ENCODE data around the gene PLEKHA8. TPM values are rescaled to one million over a fixed set of nuclear protein-coding genes. Genes with fewer than 3 reads are reported as not detected.
A peak's percentile ranks its signal among the peaks of the same experiment; 100 is the strongest.

Gene PLEKHA8
- total and polyA plus RNA-seq, 2 experiments from 2014 or later: 16.8 to 25.9 TPM

DNA sequence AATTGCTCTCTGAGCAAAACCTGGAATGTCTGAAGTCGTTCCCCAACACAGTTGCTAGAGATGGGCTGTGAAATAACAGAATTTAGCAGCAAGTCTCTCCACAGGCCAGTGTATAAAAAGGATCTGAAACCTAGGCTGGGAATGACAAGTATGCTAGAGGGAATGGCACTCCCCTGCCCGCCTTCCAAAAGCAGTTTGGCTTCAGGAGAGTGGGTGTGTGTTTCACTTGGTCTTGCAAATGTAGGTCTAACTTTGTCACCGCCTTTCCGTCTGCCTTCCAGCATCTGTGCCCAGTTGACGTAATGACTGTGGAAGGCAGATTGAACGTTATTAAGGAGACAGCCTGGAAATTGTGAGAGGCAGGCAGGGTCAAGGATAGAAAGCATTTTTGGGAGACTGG lies 88.6 kb downstream of the PLEKHA8 start:
- Histone ChIP-seq H3K9me3 (ENCODE audit: low read depth) (no peaks in the 10 kb centered on the region), H3K27me3 (no peaks in the 10 kb centered on the region), H3K4me3 (no peak overlapping the region), H3K27ac (peak overlapping the region; percentile 19), H3K4me1 (ENCODE audit: low read depth) (no peaks in the 10 kb centered on the region), H3K36me3 (no peaks in the 10 kb centered on the region)
- peak in 1 of 2 donors; percentile 38 for DNase-seq (ENCODE audit: low read depth in 1 of 2, low spot score in 1 of 2)
- TF ChIP-seq, protein P1, sequence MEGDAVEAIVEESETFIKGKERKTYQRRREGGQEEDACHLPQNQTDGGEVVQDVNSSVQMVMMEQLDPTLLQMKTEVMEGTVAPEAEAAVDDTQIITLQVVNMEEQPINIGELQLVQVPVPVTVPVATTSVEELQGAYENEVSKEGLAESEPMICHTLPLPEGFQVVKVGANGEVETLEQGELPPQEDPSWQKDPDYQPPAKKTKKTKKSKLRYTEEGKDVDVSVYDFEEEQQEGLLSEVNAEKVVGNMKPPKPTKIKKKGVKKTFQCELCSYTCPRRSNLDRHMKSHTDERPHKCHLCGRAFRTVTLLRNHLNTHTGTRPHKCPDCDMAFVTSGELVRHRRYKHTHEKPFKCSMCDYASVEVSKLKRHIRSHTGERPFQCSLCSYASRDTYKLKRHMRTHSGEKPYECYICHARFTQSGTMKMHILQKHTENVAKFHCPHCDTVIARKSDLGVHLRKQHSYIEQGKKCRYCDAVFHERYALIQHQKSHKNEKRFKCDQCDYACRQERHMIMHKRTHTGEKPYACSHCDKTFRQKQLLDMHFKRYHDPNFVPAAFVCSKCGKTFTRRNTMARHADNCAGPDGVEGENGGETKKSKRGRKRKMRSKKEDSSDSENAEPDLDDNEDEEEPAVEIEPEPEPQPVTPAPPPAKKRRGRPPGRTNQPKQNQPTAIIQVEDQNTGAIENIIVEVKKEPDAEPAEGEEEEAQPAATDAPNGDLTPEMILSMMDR (IDR thresholded peaks at IDR 0.05; ENCODE audit: low read depth, low read length): no peak

DNA sequence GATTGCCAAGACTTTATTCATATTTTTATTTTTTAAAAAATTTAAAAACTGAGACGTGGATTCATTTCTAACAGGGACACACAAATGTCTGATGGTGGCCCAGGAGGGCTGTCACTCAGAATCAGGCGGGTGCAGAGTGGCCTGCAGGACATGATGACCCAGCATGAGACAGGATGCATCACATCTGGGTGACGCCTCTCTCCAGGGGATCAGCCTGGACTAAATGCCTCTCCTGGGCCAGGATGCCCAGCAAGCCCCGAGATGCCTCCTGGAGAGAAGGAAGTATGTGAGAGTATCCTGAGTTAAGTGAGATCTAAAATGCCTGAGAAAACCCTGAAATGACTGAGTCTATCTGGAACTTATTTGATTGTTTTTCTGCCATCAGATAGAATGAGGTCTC lies 89.7 kb downstream of the PLEKHA8 start:
- Histone ChIP-seq H3K4me3 (no peak overlapping the region), H3K27me3 (no peaks in the 10 kb centered on the region)

DNA sequence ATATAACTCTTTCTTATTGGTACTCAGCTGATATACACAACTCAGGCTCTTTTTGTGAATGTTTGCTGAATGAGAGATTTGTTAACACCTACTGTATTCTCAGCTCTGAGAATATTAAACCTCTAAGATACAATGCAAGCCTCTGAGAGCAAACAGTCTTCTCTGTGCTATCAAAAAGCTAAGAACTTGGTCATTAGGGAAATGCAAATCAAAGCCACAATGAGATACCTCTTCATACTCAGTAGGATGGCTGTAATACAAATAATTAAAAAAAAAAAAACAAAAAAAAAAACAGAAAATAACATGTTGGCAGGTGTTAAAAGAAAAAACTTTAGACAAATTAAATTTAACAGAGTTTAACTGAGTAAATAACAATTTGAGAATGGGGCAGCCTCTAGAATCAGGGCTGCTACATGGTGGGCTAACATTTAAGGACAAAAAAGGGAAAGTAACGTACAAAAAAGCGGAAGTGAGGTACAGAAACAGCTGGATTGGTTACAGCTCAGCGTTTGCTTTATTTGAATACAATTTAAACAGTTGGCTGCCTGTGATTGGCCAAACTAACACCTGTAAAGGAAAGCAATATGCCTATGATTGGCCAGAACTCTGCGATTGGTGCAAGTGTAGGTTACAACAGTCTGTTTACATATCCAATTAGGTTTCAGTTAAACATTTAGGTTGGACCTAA lies 91.8 kb downstream of the PLEKHA8 start:
- Histone ChIP-seq H3K27ac (no peak overlapping the region), H3K4me1 (ENCODE audit: low read depth) (peaks cover 3% of the 10 kb centered on the region), H3K9me3 (ENCODE audit: low read depth) (no peaks in the 10 kb centered on the region), H3K4me3 (no peak overlapping the region), H3K27me3 (no peaks in the 10 kb centered on the region), H3K36me3 (no peaks in the 10 kb centered on the region)
- TF ChIP-seq, protein P1 (IDR thresholded peaks at IDR 0.05; ENCODE audit: low read depth, low read length): no peak
- DNase-seq (ENCODE audit: low read depth in 1 of 2, low spot score in 1 of 2): no peak

More for the DNA sequence above, 89.7 kb downstream of the PLEKHA8 start:
- Histone ChIP-seq H3K9me3 (ENCODE audit: low read depth) (no peaks in the 10 kb centered on the region), H3K36me3 (no peaks in the 10 kb centered on the region), H3K27ac (no peak overlapping the region), H3K4me1 (ENCODE audit: low read depth) (no peaks in the 10 kb centered on the region)
- TF ChIP-seq, protein P1 (IDR thresholded peaks at IDR 0.05; ENCODE audit: low read depth, low read length): no peak
- DNase-seq (ENCODE audit: low read depth in 1 of 2, low spot score in 1 of 2): no peak

DNA sequence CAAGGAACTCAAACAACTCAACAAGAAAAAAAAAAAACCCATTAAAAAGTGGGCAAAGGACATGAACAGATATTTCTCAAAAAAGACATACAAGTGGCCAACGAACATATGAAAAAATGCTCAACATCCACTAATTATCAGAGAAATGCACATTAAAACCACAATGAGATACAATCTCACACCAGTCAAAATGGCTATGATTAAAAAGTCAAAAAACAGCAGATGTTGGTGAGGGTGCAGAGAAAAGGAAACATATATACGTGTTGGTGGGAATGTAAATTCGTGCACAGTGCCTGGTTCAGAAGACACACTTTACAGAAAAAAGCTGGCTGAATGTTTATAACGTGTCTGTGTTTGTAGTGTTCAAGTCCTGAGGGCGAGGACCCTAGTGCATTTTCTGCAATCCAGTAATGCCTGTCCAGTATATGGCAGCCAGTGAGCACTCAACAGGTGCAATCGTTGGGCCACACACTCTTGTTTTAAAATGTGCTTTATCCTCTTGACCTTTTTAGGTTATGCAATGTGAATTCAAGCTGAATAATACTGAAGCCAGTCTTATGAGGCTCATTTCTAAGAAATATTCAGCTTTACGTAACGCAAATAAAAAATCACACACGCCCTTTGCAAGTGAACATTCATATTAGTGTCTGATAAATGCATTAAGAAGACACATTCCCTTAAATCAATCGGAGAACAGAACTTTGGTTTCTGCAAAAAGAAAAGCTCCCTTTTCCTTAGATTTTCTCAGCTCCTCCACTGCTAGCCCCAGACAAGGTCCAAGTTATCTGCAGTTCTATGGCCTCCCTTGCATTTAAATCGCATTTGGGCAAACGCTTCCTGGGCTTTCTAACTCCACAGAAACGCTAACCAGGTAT lies 105.8 kb downstream of the PLEKHA8 start:
- no peaks in the 10 kb centered on the region for H3K4me1 ChIP-seq (ENCODE audit: low read depth)
- no peaks in the 10 kb centered on the region for H3K9me3 ChIP-seq (ENCODE audit: low read depth)
- TF ChIP-seq, protein P1 (IDR thresholded peaks at IDR 0.05; ENCODE audit: low read depth, low read length): no peak
- H3K27ac ChIP-seq: no peak overlapping the region
- DNase-seq (ENCODE audit: low read depth in 1 of 2, low spot score in 1 of 2): no peak
- H3K36me3 ChIP-seq: no peaks in the 10 kb centered on the region
- H3K4me3 ChIP-seq: peak overlapping the region; percentile 86
- peaks cover 19% of the 10 kb centered on the region for H3K27me3 ChIP-seq

DNA sequence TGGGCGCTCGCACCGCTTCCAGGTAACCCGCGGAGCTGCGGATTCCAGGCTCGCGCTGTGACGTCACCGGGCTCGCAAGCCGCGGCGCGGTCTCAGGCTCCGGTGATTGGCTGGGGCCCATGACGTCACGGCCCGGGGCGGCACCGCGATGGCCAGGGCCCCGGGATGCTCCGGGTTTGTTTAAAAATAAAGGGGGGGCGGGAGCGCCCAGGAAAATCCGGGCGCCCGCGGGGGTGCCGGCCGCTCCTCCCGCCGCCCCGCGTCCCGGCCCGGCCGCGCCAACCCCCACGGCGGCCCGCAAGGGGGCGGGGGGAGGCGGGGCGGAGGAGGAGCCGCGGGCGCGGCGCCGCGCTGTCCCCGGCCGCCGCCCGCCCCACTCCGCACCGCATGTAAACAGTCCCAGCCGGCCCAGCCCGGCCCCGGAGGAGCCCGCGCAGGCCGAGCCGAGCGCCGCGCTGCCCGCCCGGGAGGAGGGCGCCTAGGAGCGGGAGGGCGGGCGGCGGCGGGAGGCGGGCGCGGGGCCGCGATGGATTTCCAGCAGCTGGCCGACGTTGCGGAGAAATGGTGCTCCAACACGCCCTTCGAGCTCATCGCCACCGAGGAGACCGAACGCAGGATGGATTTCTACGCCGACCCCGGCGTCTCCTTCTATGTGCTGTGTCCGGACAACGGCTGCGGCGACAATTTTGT lies 106.5 kb downstream of the PLEKHA8 start, which contains the start of gene MTURN:
TSS of gene MTURN (plus strand) at position 376 of the 690 bp plus-strand sequence. CDS start at position 527, 151 bp downstream.
- H3K27me3 ChIP-seq: peaks cover 19% of the 10 kb centered on the region
- no peaks in the 10 kb centered on the region for H3K36me3 ChIP-seq
- no peaks in the 10 kb centered on the region for H3K9me3 ChIP-seq (ENCODE audit: low read depth)
- TF ChIP-seq, protein P1 (IDR thresholded peaks at IDR 0.05; ENCODE audit: low read depth, low read length): no peak
- H3K4me1 ChIP-seq (ENCODE audit: low read depth): no peaks in the 10 kb centered on the region
- peak within 1 kb of the TSS; percentile 86 for H3K4me3 ChIP-seq
- peak within 1 kb of the TSS; percentile 46 for H3K27ac ChIP-seq
- DNase-seq (ENCODE audit: low read depth in 1 of 2, low spot score in 1 of 2): peak; percentile 87 to 90

Data from cardiac muscle cell (in vitro differentiated cells and primary cell).